ENCODE measurements around the gene TRIM47.
"Not testable (repeated sequence)": the region's sequence is repeated elsewhere in the genome, so short reads cannot be mapped to it uniquely, and the experiment has no call there.

TRIM47 gene

GRCh38 chr17:75891022-75891604 lies 12.7 kb upstream of the TRIM47 start:
- no peak for DNase-seq

- DNase-seq: no peak
These were observed 11.1 kb upstream of the TRIM47 start for GRCh38 chr17:75889454-75889853.

GRCh38 chr17:75888484-75888883 lies 10.1 kb upstream of the TRIM47 start:
- DNase-seq: no peak

GRCh38 chr17:75885860-75886259 lies 7.5 kb upstream of the TRIM47 start:
- DNase-seq: not testable (repeated sequence)

GRCh38 chr17:75885431-75885830 lies 7.0 kb upstream of the TRIM47 start:
- no peak for DNase-seq

- DNase-seq: no peak
These were observed 3.5 kb upstream of the TRIM47 start for GRCh38 chr17:75881678-75882454.

- DNase-seq: no peak
These were observed 1.9 kb upstream of the TRIM47 start for GRCh38 chr17:75880266-75880665.

- peak; percentile 49 for DNase-seq
These were observed 618 bp downstream of the TRIM47 start for GRCh38 chr17:75877752-75878173.

GRCh38 chr17:75876938-75877751 lies 1.2 kb downstream of the TRIM47 start:
- peak; percentile 50 for DNase-seq

GRCh38 chr17:75876190-75876937 lies 2.0 kb downstream of the TRIM47 start:
- peak; percentile 86 for DNase-seq

- DNase-seq: no peak
These were observed 2.5 kb downstream of the TRIM47 start for GRCh38 chr17:75875940-75876189.

- no peak for DNase-seq
These were observed 3.0 kb downstream of the TRIM47 start for GRCh38 chr17:75875182-75875939.

GRCh38 chr17:75874323-75875181 lies 3.8 kb downstream of the TRIM47 start:
- DNase-seq: no peak

GRCh38 chr17:75873587-75874322 lies 4.6 kb downstream of the TRIM47 start:
- no peak for DNase-seq

GRCh38 chr17:75872434-75873351 lies 5.7 kb downstream of the TRIM47 start:
- DNase-seq: peak; percentile 76

GRCh38 chr17:75870228-75870627 lies 8.2 kb downstream of the TRIM47 start:
- not testable (repeated sequence) for DNase-seq

- no peak for DNase-seq
These were observed 8.9 kb downstream of the TRIM47 start for GRCh38 chr17:75869282-75870141.

- not testable (repeated sequence) for DNase-seq
These were observed 9.6 kb downstream of the TRIM47 start for GRCh38 chr17:75868730-75869281.
